ENCODE results near the gene GCNT2.
"Not testable (repeated sequence)": the region's sequence is repeated elsewhere in the genome, so short reads cannot be mapped to it uniquely, and the experiment has no call there.

Gene GCNT2

GRCh38 chr6:10580570-10580969 is 59.4 kb downstream of the GCNT2 start:
- DNase-seq (ENCODE audit: low spot score): no peak

GRCh38 chr6:10581402-10581801 is 60.3 kb downstream of the GCNT2 start:
- DNase-seq (ENCODE audit: low spot score): not testable (repeated sequence)

- DNase-seq (ENCODE audit: low spot score): peak; percentile 9
Observed at GRCh38 chr6:10582774-10583508, 61.8 kb downstream of the GCNT2 start.

GRCh38 chr6:10583509-10583901 is 62.4 kb downstream of the GCNT2 start:
- DNase-seq (ENCODE audit: low spot score): no peak

GRCh38 chr6:10584607-10585006 is 63.5 kb downstream of the GCNT2 start:
- no peak for DNase-seq (ENCODE audit: low spot score)

GRCh38 chr6:10585209-10585845 is 64.2 kb downstream of the GCNT2 start:
- no peak for DNase-seq (ENCODE audit: low spot score)

- DNase-seq (ENCODE audit: low spot score): no peak
Observed at GRCh38 chr6:10586302-10586701, 65.2 kb downstream of the GCNT2 start.

GRCh38 chr6:10587656-10588406 is 66.7 kb downstream of the GCNT2 start:
- no peak for DNase-seq (ENCODE audit: low spot score)

- no peak for DNase-seq (ENCODE audit: low spot score)
Observed at GRCh38 chr6:10588562-10589428, 67.6 kb downstream of the GCNT2 start.

GRCh38 chr6:10589429-10589727 is 68.2 kb downstream of the GCNT2 start:
- no peak for DNase-seq (ENCODE audit: low spot score)

- no peak for DNase-seq (ENCODE audit: low spot score)
Observed at GRCh38 chr6:10589983-10590382, 68.8 kb downstream of the GCNT2 start.

- no peak for DNase-seq (ENCODE audit: low spot score)
Observed at GRCh38 chr6:10591422-10592160, 70.4 kb downstream of the GCNT2 start.

- DNase-seq (ENCODE audit: low spot score): no peak
Observed at GRCh38 chr6:10595731-10596664, 74.8 kb downstream of the GCNT2 start.

GRCh38 chr6:10597499-10598001 is 76.4 kb downstream of the GCNT2 start:
- no peak for DNase-seq (ENCODE audit: low spot score)

GRCh38 chr6:10598084-10598960 is 77.2 kb downstream of the GCNT2 start:
- no peak for DNase-seq (ENCODE audit: low spot score)

- no peak for DNase-seq (ENCODE audit: low spot score)
Observed at GRCh38 chr6:10599046-10599445, 77.9 kb downstream of the GCNT2 start.

- DNase-seq (ENCODE audit: low spot score): not testable (repeated sequence)
Observed at GRCh38 chr6:10600681-10601080, 79.5 kb downstream of the GCNT2 start.

- no peak for DNase-seq (ENCODE audit: low spot score)
Observed at GRCh38 chr6:10603219-10603618, 82.1 kb downstream of the GCNT2 start.

- DNase-seq (ENCODE audit: low spot score): no peak
Observed at GRCh38 chr6:10609038-10609437, 87.9 kb downstream of the GCNT2 start.

Measured in SK-N-DZ (cell line).